Muscle layer of colon (tissue), 2 donors: ENCODE data around the gene PDE4B.

Experiments
- H3K27ac ChIP-seq: one replicate; pipeline ENCODE4 v1.7.0; 2013; ENCODE audit warnings: low read depth, mild to moderate bottlenecking, low read length, moderate library complexity
- H3K27me3 ChIP-seq, 2 donors: one replicate each; pipeline ENCODE4 v1.7.0; 2013; ENCODE audit warnings: low read length in 2 of 2, mild to moderate bottlenecking in 2 of 2; ENCODE audit not compliant: insufficient read depth in 2 of 2, control insufficient read depth in 1 of 2
- H3K36me3 ChIP-seq: one replicate; pipeline ENCODE4 v1.7.0; 2013; ENCODE audit warnings: mild to moderate bottlenecking, low read length; ENCODE audit not compliant: insufficient read depth
- H3K4me1 ChIP-seq: one replicate; pipeline ENCODE4 v1.7.0; 2013; ENCODE audit warnings: mild to moderate bottlenecking, low read length; ENCODE audit not compliant: insufficient read depth
- H3K4me3 ChIP-seq, 2 donors: one replicate each; pipeline ENCODE4 v1.7.0; 2013; ENCODE audit warnings: low read length in 2 of 2, low read depth in 1 of 2, mild to moderate bottlenecking in 1 of 2, moderate library complexity in 1 of 2
- H3K9ac ChIP-seq: one replicate; pipeline ENCODE4 v1.7.0; 2013; ENCODE audit warnings: low read length
- H3K9me3 ChIP-seq: one replicate; pipeline ENCODE4 v1.7.0; 2013; ENCODE audit warnings: mild to moderate bottlenecking, low read length
- donor health status: abdominal sarcoma.
- donor health status: Adenocarcinoma of cecum.

PDE4B gene

DNA sequence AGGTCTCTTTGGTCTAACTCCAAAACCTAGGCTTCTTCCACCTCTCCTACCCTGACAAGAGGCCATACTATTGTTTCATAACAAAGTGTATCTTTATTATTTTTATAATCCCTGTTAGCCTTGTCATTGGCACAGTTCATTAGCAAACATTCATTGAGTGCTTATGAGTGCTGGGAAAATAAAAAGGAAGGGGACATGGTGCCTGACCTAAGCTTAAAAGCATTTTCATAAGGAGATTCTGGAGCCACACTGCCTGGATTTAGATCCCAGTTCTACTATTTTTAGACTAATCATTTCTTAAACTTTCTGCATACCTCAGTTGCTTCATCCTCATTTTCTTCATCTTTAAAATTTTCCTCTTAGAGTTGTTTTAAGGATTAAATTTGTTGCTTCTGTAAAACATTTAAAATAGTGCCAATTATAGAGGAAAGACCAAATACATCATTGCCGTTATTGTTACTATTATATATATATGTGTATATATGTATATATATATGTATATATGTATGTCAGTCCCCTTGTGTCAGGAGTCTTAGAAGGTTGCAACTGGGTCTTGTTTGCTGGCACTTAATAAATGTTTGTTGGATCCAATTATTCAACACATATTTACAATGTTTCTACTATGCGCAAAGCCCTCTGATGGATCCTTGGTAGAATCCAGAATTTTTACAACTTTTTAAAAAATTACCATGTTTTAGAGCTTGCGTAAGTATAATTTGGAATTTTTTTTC lies 490.4 kb downstream of the PDE4B start:
- Histone ChIP-seq H3K27me3 (no peaks in the 10 kb centered on the region), H3K36me3 (no peaks in the 10 kb centered on the region), H3K9ac (no peak overlapping the region), H3K4me3 (no peak overlapping the region), H3K4me1 (peaks cover 10% of the 10 kb centered on the region), H3K27ac (no peak overlapping the region), H3K9me3 (no peaks in the 10 kb centered on the region)

DNA sequence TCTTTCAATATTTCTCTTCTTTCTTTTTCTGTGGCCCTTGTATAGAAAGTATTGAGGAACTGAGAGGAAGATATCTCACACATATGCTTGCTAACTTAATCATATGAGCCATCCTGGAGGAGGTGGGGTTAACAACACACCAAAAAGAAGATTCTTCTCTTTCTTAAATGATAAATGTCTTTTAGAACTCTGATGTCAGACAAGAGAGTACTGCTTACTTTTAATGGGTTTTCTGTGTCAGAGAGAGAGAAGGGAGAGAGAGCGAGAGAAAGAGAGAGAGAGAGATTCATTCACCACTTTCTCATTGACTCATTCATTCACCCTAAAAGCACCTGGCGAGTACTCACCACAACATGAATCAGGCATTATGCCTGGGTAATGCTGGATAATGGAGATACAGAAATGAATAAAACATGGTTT lies 490.9 kb downstream of the PDE4B start:
- H3K27ac ChIP-seq = no peak overlapping the region
- H3K36me3 ChIP-seq = no peaks in the 10 kb centered on the region
- H3K27me3 ChIP-seq = no peaks in the 10 kb centered on the region
- no peak overlapping the region for H3K9ac ChIP-seq
- H3K4me3 ChIP-seq = no peak overlapping the region
- H3K4me1 ChIP-seq = peaks cover 4% of the 10 kb centered on the region
- H3K9me3 ChIP-seq = no peaks in the 10 kb centered on the region

DNA sequence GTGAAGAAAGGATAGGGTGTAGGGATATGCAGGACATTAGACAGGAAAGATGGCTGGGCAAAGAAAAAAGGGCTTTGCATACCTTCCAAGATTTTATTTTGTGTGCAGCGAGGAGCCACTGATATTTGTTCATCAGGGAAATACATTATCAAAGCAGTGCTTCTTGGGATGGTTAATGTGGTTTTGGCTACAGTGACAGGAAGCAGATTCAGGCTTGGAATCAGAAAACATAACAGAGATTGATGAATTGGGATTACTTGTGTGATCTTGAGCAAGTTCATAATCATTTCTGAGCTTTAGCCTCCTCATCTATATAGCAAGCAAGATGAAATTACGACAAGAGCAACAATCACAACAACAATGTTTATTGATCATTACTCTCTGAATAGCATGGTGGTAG lies 492.1 kb downstream of the PDE4B start:
- Histone ChIP-seq H3K9ac (no peak overlapping the region), H3K9me3 (no peaks in the 10 kb centered on the region), H3K36me3 (no peaks in the 10 kb centered on the region), H3K4me3 (no peak overlapping the region), H3K27me3 (no peaks in the 10 kb centered on the region), H3K4me1 (no peaks in the 10 kb centered on the region), H3K27ac (no peak overlapping the region)

DNA sequence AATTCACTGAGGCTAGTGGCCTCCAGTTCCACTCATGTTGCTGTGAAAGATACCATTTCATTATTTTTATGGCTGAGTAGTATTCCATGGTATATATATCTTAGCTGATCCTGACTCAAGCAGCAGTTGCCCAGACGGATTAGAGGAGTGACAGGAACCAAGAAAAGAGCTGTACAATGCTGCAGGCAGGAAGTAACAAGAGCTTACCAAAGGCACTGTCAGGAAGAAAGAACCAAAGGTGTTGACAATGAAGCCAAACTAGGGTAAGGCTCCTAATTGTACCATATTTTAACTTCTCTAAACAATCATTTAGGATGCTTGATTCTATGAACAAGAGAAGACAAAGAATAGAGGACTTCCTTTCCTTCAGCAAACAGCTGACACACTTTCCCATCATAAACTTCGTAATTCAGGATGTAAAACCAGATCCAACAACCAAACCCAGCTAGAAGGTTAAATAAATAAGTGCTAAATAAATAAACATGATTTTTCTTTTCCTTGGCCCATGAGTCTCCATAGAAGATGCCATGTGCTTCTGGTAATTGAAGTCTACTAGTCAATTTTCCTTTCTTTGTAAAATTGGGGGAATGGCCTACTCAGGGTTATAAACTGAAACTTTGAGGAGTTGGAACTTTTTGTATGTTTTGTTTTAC lies 493.0 kb downstream of the PDE4B start:
- H3K27ac ChIP-seq = no peak overlapping the region

DNA sequence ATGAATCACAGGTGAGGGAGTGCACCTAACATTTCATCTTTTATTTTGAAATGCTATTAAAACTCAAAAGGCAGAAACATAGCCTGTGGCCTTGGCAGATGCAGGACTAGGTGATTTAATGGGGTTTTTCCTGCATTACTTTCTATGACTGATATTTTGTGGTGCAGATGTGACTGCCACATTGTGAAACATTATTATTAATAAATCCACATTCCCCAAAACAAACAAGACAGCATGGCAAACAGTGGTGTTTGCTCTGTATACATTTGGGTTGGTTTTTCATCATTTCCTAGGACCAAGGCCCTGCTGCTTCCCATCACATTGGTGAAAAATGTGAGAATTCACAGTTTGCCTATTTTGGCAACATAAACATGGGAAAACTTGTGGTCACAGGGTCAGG lies 493.6 kb downstream of the PDE4B start:
- no peak overlapping the region for H3K27ac ChIP-seq
- no peaks in the 10 kb centered on the region for H3K36me3 ChIP-seq
- H3K4me1 ChIP-seq = no peaks in the 10 kb centered on the region
- H3K9me3 ChIP-seq = no peaks in the 10 kb centered on the region
- H3K27me3 ChIP-seq = no peaks in the 10 kb centered on the region
- H3K9ac ChIP-seq = no peak overlapping the region
- H3K4me3 ChIP-seq = no peak overlapping the region

More for the DNA sequence above, 493.0 kb downstream of the PDE4B start:
- H3K27me3 ChIP-seq = no peaks in the 10 kb centered on the region
- H3K9me3 ChIP-seq = no peaks in the 10 kb centered on the region
- no peak overlapping the region for H3K4me3 ChIP-seq
- H3K9ac ChIP-seq = no peak overlapping the region
- no peaks in the 10 kb centered on the region for H3K4me1 ChIP-seq
- H3K36me3 ChIP-seq = no peaks in the 10 kb centered on the region

DNA sequence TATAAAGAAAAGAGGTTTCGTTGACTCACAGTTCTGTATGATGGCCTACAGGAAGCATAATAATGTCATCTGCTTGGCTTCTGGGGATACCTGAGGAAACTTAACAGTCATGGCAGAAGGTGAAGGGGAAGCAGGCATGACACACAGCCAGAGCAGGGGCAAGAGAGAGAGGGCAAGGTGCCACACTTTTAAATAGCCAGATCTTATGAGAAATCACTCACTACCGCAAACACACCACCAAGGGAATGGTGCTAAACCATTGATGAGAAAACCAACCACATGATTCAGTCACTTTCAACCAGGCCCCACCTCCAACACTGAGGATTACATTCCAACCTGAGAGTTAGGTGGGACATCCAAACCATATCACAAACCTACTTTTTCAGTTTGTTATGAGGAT lies 495.4 kb downstream of the PDE4B start:
- H3K9ac ChIP-seq = no peak overlapping the region
- no peak overlapping the region for H3K4me3 ChIP-seq

DNA sequence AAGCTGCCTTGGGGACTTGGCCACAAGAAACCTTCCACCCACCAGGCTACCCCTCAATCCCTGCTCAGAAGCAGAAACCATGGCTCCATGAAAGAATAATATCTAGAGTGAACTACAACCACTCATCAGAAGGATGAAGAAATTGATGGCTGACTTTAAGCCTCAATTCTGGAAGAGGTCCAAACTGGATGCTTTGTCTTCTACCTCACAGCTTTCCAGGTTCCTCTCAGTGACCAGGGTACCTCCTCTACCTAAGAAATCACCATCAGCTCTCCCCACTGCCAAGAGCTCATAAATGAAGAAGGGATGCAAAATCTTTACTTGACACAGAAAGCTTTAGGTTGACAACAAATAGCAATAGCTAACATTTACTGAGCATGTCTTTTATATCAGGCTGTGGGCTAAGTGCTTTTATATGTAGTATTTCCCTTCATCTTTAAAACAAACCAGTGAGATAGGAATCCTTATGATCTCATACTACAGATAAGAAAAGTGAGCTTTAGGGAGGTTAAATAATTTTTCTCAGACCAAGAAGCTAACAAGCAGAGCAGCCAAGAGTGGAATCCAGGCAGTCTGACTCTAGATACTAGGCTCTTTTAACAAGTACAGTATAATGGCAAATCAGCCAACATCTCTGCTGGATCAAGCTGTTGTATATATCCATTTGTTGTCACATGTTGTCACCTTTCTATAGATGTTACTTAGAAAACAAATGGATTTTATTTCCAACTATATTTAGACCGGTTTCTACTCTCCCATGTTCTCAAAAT lies 498.3 kb downstream of the PDE4B start:
- H3K4me1 ChIP-seq = no peaks in the 10 kb centered on the region
- no peaks in the 10 kb centered on the region for H3K27me3 ChIP-seq
- H3K9ac ChIP-seq = no peak overlapping the region
- H3K4me3 ChIP-seq = no peak overlapping the region
- H3K9me3 ChIP-seq = no peaks in the 10 kb centered on the region
- no peaks in the 10 kb centered on the region for H3K36me3 ChIP-seq
- H3K27ac ChIP-seq = no peak overlapping the region

More for the DNA sequence above, 495.4 kb downstream of the PDE4B start:
- no peaks in the 10 kb centered on the region for H3K36me3 ChIP-seq
- H3K27ac ChIP-seq = no peak overlapping the region
- no peaks in the 10 kb centered on the region for H3K9me3 ChIP-seq
- H3K4me1 ChIP-seq = no peaks in the 10 kb centered on the region
- no peaks in the 10 kb centered on the region for H3K27me3 ChIP-seq

DNA sequence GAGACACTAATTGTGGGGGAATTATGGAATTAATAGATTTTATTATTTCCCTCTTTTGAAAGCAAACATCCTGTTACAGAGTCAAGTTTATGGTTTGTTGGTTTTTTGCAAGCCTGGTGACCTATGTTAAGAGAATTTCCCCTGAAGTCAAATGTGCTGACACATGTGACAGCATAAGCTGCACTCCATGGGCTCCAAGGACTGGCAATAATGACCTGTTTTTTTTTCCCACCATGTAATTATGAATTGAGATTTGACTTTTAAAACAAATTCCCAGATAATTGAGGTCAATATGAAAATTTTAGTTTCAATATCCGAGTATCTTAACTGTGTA lies 498.8 kb downstream of the PDE4B start:
- H3K4me1 ChIP-seq = no peaks in the 10 kb centered on the region
- H3K9ac ChIP-seq = no peak overlapping the region
- H3K27me3 ChIP-seq = no peaks in the 10 kb centered on the region
- H3K4me3 ChIP-seq = no peak overlapping the region
- H3K27ac ChIP-seq = no peak overlapping the region
- no peaks in the 10 kb centered on the region for H3K9me3 ChIP-seq
- no peaks in the 10 kb centered on the region for H3K36me3 ChIP-seq

DNA sequence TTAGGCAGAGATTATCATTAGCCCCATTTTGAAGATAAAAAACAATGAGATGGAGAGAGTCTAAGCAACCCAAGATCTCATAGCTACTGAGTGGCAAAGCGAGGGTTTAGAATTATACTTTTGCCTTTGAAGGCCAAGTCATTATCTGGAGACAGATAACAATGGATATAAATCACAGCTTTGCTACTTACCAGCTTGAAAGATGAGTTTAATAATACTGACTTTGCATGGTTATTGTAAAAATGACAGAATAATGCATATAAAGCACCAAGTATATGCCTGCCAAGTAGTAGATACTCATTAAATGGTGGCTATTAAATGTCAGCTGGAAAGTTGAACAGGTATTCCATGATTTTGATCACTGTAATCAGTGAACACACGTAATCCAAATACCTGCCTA lies 499.6 kb downstream of the PDE4B start:
- no peaks in the 10 kb centered on the region for H3K4me1 ChIP-seq
- no peak overlapping the region for H3K4me3 ChIP-seq
- H3K9me3 ChIP-seq = no peaks in the 10 kb centered on the region
- H3K9ac ChIP-seq = no peak overlapping the region
- no peaks in the 10 kb centered on the region for H3K27me3 ChIP-seq
- H3K27ac ChIP-seq = no peak overlapping the region
- no peaks in the 10 kb centered on the region for H3K36me3 ChIP-seq

DNA sequence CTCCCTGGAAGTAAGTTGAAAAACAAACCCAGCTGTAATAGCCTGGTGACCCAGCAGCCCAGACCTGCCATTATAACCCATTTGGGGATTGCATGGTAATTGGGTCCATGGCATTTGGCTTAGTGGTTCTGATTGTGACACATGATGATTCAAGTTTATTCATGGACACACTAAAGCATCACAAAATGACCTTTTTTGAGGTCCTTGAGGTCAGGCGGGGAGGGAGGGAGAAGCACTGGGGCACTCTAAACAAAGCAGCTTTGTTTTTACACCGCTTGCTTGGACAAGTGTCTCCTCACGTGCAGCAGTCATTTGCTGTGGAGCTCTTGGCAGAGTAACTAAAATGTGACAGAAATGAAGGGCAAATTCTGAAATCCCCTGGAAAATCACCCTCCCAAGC lies 500.2 kb downstream of the PDE4B start:
- no peak overlapping the region for H3K4me3 ChIP-seq
- no peaks in the 10 kb centered on the region for H3K4me1 ChIP-seq
- H3K36me3 ChIP-seq = no peaks in the 10 kb centered on the region
- H3K27ac ChIP-seq = no peak overlapping the region
- H3K9me3 ChIP-seq = no peaks in the 10 kb centered on the region
- no peaks in the 10 kb centered on the region for H3K27me3 ChIP-seq
- H3K9ac ChIP-seq = no peak overlapping the region

DNA sequence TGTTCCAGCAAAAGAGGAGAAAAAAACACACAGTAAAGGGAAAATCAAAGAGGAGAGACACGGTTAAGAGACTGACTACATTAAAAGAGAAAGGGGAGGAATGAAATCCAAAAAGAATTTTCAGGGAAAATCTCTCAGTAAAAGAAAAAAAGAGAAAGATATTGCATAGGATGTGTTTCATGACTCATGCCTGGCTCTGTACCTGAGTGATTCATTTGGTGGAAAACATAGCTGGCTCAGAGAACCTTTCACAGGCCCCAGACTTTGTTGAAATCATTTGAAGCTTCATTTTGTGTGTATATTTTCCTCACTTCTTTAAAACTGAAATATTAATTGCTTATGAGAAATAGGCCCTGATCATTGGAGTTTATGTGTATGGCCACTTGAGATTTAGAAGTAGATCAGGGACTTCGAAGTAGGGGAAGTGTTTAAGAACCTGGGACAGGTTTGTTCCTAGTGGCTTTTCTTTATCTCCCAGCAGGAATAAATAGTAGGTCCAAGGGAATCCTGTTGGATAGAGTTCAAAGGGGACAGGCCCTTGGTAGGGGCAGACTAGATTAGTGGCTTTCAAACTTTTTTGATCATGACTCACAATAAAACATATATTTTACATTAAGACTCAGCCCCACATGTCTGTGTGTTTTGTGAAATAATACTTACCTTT lies 502.1 kb downstream of the PDE4B start:
- Histone ChIP-seq H3K27ac (no peak overlapping the region), H3K4me3 (no peak overlapping the region)

More for the DNA sequence above, 502.1 kb downstream of the PDE4B start:
- Histone ChIP-seq H3K27me3 (no peaks in the 10 kb centered on the region), H3K4me1 (no peaks in the 10 kb centered on the region), H3K9me3 (no peaks in the 10 kb centered on the region), H3K9ac (no peak overlapping the region), H3K36me3 (no peaks in the 10 kb centered on the region)
